ENCODE data around the gene ZBTB42. TPM values are rescaled to one million over a fixed set of nuclear protein-coding genes. Genes with fewer than 3 reads are reported as not detected.
A peak's percentile ranks its signal among the peaks of the same experiment; 100 is the strongest.

ZBTB42 gene
- total RNA-seq, 1 donor from 2014 or later = 2.4 TPM

- peak overlapping the region; percentile 30 for H3K27ac Mint-ChIP-seq (ENCODE audit: unreplicated experiment)
- H3K27me3 Mint-ChIP-seq (ENCODE audit: unreplicated experiment) = peaks cover 16% of the 10 kb centered on the region
- H3K36me3 Mint-ChIP-seq (ENCODE audit: low read depth, unreplicated experiment) = peaks cover 28% of the 10 kb centered on the region
- no peak for TF ChIP-seq CTCF (IDR thresholded peaks at IDR 0.05; ENCODE audit: unreplicated experiment)
- H3K4me1 Mint-ChIP-seq (ENCODE audit: unreplicated experiment) = peaks cover 34% of the 10 kb centered on the region
- peak overlapping the region; percentile 12 for H3K4me3 Mint-ChIP-seq (ENCODE audit: unreplicated experiment)
- no peaks in the 10 kb centered on the region for H3K9me3 Mint-ChIP-seq (ENCODE audit: unreplicated experiment)
- DNase-seq (ENCODE audit: low spot score) = no peak
Measured at GRCh38 chr14:104769324-104770071, 31.4 kb upstream of the ZBTB42 start.

DNA sequence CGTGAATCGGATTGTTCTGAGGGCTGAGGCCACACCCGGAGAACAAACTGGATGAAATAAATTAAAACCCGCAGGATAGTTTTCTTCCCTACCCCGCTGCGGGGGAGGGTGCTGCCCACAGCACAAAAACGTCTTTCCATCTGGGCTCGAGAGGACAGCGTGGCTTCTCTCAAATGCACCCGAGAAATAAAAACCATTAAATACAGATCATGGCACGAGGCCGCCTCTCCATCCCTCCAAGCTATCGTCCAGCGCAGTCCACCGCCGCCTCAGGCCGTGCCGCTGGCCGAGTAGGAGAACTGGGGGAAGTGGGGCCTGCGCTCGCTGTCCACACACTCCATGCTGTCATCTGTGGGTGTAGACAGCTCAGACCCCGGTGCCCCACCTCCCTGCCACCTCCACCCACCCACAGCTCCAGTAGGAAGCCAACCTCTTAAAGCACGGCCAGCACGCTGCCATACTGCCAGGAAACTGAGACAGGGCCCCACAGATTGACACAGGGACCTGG is 30.8 kb upstream of the ZBTB42 start:
- H3K36me3 Mint-ChIP-seq (ENCODE audit: low read depth, unreplicated experiment) = peaks cover 28% of the 10 kb centered on the region
- H3K27me3 Mint-ChIP-seq (ENCODE audit: unreplicated experiment) = peaks cover 17% of the 10 kb centered on the region
- no peak for TF ChIP-seq CTCF (IDR thresholded peaks at IDR 0.05; ENCODE audit: unreplicated experiment)

DNA sequence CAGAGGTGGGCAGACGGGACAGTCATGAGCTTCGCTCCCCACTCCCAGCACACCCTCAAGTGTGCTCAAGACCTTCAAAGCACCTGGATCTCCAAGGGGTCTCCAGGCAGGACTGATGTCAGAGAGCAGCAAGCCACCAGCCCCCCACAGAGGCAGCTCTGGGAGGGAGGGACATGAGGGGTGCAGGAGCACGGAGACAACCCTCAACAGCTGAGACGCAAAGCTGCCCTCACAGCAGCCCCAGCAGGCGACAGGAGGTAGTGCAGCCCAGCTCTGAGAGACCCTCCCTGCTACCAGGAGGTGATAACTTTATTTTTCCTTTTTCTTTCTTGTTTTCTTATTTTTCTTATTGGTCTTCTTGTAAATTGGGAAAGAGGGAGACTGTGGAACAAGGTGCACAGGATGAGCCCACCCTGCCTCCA is 30.0 kb upstream of the ZBTB42 start:
- no peak for DNase-seq (ENCODE audit: low spot score)

More for the DNA sequence above, 30.8 kb upstream of the ZBTB42 start:
- Mint-ChIP-seq H3K4me1 (ENCODE audit: unreplicated experiment) (peaks cover 34% of the 10 kb centered on the region), H3K9me3 (ENCODE audit: unreplicated experiment) (no peaks in the 10 kb centered on the region), H3K27ac (ENCODE audit: unreplicated experiment) (peak overlapping the region; percentile 30), H3K4me3 (ENCODE audit: unreplicated experiment) (peak overlapping the region; percentile 12)
- no peak for DNase-seq (ENCODE audit: low spot score)

GRCh38 chr14:104771374-104771773 is 29.5 kb upstream of the ZBTB42 start:
- H3K27me3 Mint-ChIP-seq (ENCODE audit: unreplicated experiment) = peaks cover 12% of the 10 kb centered on the region
- no peaks in the 10 kb centered on the region for H3K9me3 Mint-ChIP-seq (ENCODE audit: unreplicated experiment)
- no peak for TF ChIP-seq CTCF (IDR thresholded peaks at IDR 0.05; ENCODE audit: unreplicated experiment)
- no peak overlapping the region for H3K27ac Mint-ChIP-seq (ENCODE audit: unreplicated experiment)
- H3K36me3 Mint-ChIP-seq (ENCODE audit: low read depth, unreplicated experiment) = peaks cover 22% of the 10 kb centered on the region
- H3K4me1 Mint-ChIP-seq (ENCODE audit: unreplicated experiment) = peaks cover 26% of the 10 kb centered on the region
- no peak overlapping the region for H3K4me3 Mint-ChIP-seq (ENCODE audit: unreplicated experiment)
- DNase-seq (ENCODE audit: low spot score) = no peak

More for the DNA sequence above, 30.0 kb upstream of the ZBTB42 start:
- peaks cover 14% of the 10 kb centered on the region for H3K27me3 Mint-ChIP-seq (ENCODE audit: unreplicated experiment)
- peak overlapping the region; percentile 62 for H3K4me3 Mint-ChIP-seq (ENCODE audit: unreplicated experiment)
- peak; percentile 42 for TF ChIP-seq CTCF (IDR thresholded peaks at IDR 0.05; ENCODE audit: unreplicated experiment)
- H3K27ac Mint-ChIP-seq (ENCODE audit: unreplicated experiment) = peak overlapping the region; percentile 52
- H3K4me1 Mint-ChIP-seq (ENCODE audit: unreplicated experiment) = peaks cover 29% of the 10 kb centered on the region
- H3K36me3 Mint-ChIP-seq (ENCODE audit: low read depth, unreplicated experiment) = peaks cover 21% of the 10 kb centered on the region
- H3K9me3 Mint-ChIP-seq (ENCODE audit: unreplicated experiment) = no peaks in the 10 kb centered on the region
